H1 (cell line): Measurements from ENCODE around the gene RAET1E.
"Not testable (repeated sequence)": the region's sequence is repeated elsewhere in the genome, so short reads cannot be mapped to it uniquely, and the experiment has no call there.

Experiments
- ATF2 ChIP-seq: IDR thresholded peaks from 2 replicates; pipeline ENCODE4 v1.6.1; 2012; ENCODE audit warnings: low read length, inconsistent platforms
- BACH1 ChIP-seq: IDR thresholded peaks from 2 replicates; pipeline ENCODE4 v1.6.1; 2012; ENCODE audit warnings: low read length, improper control_type of control experiment
- CTCF ChIP-seq, 3 experiments: IDR thresholded peaks; 1 replicate in 2 of 3; 2 replicates in 1 of 3; pipeline versions ENCODE4 v1.5.1 to v1.6.1; 2011; ENCODE audit warnings: low read length in 3 of 3, mild to moderate bottlenecking in 3 of 3, inconsistent platforms in 2 of 3, low read depth in 1 of 3, moderate library complexity in 1 of 3; ENCODE audit not compliant: insufficient read depth in 1 of 3; ENCODE audit errors: control extremely low read depth in 1 of 3
- EZH2 ChIP-seq: fragments of 200-600 bp; sonication (generic); IDR thresholded peaks from 2 replicates; pipeline ENCODE4 v1.7.1; 2012; ENCODE audit warnings: low read depth, mild to moderate bottlenecking, moderate library complexity, low read length, inconsistent platforms; ENCODE audit not compliant: severe bottlenecking
- KDM1A ChIP-seq: fragments of 200-600, 300-600 bp; sonication (generic); IDR thresholded peaks from 2 replicates; pipeline ENCODE4 v1.7.1; 2016; ENCODE audit warnings: mild to moderate bottlenecking, low read length, borderline replicate concordance
- MAX ChIP-seq: IDR thresholded peaks from 2 replicates; pipeline ENCODE4 v1.6.1; 2012; ENCODE audit warnings: inconsistent platforms
- ZNF274 ChIP-seq: IDR thresholded peaks from 2 replicates; pipeline ENCODE4 v1.7.0; 2012; ENCODE audit warnings: low read length, borderline replicate concordance; ENCODE audit errors: extremely low read depth

- TF ChIP-seq CTCF (IDR thresholded peaks at IDR 0.05; ENCODE audit: control extremely low read depth in 1 of 3, insufficient read depth in 1 of 3, low read depth in 1 of 3, low read length in 3 of 3); MAX; ZNF274; BACH1; ATF2; EZH2; KDM1A: not testable (repeated sequence)
Observed at GRCh38 chr6:149922091-149922490, 24.2 kb upstream of the RAET1E start.
